Neural cell (in vitro differentiated cells): ENCODE data around the gene WNT4.
"Not testable (repeated sequence)": the region's sequence is repeated elsewhere in the genome, so short reads cannot be mapped to it uniquely, and the experiment has no call there.

Source experiments
- EP300 ChIP-seq: fragments of 450-650 bp; conservative IDR thresholded peaks from 2 replicates; pipeline ENCODE4 v1.6.1; 2014; ENCODE audit warnings: antibody characterized with exemption, mild to moderate bottlenecking, moderate library complexity; ENCODE audit not compliant: poor library complexity, severe bottlenecking
- EZH2 ChIP-seq: fragments of 200-600, 300-800 bp; shearing (Covaris generic), sonication (generic); IDR thresholded peaks from 2 replicates; pipeline ENCODE4 v1.6.1; 2014; ENCODE audit warnings: antibody characterized with exemption, low read length, borderline replicate concordance, mild to moderate bottlenecking; ENCODE audit not compliant: insufficient read depth, poor library complexity, severe bottlenecking
- RAD21 ChIP-seq: fragments of 450-650 bp; conservative IDR thresholded peaks from 2 replicates; pipeline ENCODE4 v1.6.1; 2014; ENCODE audit warnings: antibody characterized with exemption, mild to moderate bottlenecking, moderate library complexity
- TF ChIP-seq, protein P1 (sequence below): fragments of 450-650 bp; IDR thresholded peaks from 2 replicates; pipeline ENCODE4 v1.5.1; 2014; ENCODE audit warnings: antibody characterized with exemption, mild to moderate bottlenecking, moderate library complexity; ENCODE audit not compliant: poor library complexity, severe bottlenecking

DNA sequence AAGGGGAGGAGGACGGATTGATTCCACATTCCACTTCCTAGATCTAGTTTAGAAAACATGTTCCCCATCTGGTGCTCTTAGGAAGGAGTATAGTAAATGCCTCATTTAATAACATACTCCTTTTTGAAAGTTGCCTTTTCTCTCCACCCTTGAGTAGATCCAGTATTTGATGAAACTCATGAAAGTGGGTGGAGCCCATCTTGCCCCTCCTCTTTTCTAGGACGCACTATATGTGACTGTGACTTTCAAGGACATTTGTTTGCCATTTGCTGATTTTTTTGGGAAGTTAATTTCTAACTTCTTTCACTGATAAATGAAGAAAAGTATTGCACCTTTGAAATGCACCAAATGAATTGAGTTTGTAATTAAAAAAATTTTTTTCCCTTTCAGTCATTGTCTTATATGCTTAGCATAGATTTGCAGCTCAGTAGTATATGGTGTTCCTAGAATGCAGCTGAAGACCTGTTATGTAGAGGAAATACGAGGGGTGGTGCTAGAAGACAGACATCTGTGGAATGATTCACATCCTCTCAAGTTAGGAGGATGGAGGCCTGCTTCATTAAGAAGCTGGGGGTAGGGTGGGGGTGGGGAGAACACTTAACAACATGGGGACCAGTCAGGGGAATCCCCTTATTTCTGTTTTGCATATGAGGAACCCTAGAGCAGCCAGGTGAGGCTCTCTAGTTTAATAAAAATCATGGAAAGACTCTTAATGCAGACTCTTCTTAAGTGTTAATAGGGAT, 50.7 kb downstream of the WNT4 start:
- not testable (repeated sequence) for TF ChIP-seq EZH2, EP300, RAD21
- TF ChIP-seq, protein P1, sequence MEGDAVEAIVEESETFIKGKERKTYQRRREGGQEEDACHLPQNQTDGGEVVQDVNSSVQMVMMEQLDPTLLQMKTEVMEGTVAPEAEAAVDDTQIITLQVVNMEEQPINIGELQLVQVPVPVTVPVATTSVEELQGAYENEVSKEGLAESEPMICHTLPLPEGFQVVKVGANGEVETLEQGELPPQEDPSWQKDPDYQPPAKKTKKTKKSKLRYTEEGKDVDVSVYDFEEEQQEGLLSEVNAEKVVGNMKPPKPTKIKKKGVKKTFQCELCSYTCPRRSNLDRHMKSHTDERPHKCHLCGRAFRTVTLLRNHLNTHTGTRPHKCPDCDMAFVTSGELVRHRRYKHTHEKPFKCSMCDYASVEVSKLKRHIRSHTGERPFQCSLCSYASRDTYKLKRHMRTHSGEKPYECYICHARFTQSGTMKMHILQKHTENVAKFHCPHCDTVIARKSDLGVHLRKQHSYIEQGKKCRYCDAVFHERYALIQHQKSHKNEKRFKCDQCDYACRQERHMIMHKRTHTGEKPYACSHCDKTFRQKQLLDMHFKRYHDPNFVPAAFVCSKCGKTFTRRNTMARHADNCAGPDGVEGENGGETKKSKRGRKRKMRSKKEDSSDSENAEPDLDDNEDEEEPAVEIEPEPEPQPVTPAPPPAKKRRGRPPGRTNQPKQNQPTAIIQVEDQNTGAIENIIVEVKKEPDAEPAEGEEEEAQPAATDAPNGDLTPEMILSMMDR = not testable (repeated sequence)
